Posterior vena cava (tissue), 2 donors: ENCODE results near the gene SNRPA. TPM values are rescaled to one million over a fixed set of nuclear protein-coding genes. Genes with fewer than 3 reads are reported as not detected.
A peak's percentile ranks its signal among the peaks of the same experiment; 100 is the strongest.

Experiments
- DNase-seq: peaks from one replicate; pipeline ENCODE4 v3.0.0-alpha.2; 2020; ENCODE audit warnings: low spot score
- intact Hi-C, 2 donors: fragments of 100-400 bp; cut with DNase I; formaldehyde crosslinking; loops; one replicate each; pipeline versions ENCODE4 v1.14.1 to v1.14.2; 2022 to 2023
- long read RNA-seq, 2 donors: library from polyadenylated mRNA; unstranded; transcript quantifications; one replicate each; pipeline ENCODE4 v2.0.0, GENCODE V29; 2020 to 2021
- total RNA-seq, 2 donors: library from RNA; stranded (reverse); fragmentation: NEBNext Ultra II Directional; extraction: Animal tissue kit (Norgen Biotek cat#: 25700); gene quantifications; one replicate each; pipeline ENCODE4 v1.2.1, GENCODE V29; 2021
- donor health status: DM: yes; HTN: yes; CAD: no.
- donor health status: DM: yes; HTN: yes; CAD: no.

Gene SNRPA
- total RNA-seq: 10 to 100 TPM; 37.1 to 46.1 TPM
- long read RNA-seq, donor 1, partial matches to known transcripts: 1 of 4 reads
- long read RNA-seq, donor 1, other reads (novel, unspliced or antisense): 2 of 4 reads
- long read RNA-seq, donor 2, transcript SNRPA-201 (6 exons, 1,621 nt): major isoform, 13 of 20 reads
- long read RNA-seq, donor 2, partial matches to known transcripts: 5 of 20 reads
- long read RNA-seq, donor 2, other reads (novel, unspliced or antisense): 2 of 20 reads

DNA sequence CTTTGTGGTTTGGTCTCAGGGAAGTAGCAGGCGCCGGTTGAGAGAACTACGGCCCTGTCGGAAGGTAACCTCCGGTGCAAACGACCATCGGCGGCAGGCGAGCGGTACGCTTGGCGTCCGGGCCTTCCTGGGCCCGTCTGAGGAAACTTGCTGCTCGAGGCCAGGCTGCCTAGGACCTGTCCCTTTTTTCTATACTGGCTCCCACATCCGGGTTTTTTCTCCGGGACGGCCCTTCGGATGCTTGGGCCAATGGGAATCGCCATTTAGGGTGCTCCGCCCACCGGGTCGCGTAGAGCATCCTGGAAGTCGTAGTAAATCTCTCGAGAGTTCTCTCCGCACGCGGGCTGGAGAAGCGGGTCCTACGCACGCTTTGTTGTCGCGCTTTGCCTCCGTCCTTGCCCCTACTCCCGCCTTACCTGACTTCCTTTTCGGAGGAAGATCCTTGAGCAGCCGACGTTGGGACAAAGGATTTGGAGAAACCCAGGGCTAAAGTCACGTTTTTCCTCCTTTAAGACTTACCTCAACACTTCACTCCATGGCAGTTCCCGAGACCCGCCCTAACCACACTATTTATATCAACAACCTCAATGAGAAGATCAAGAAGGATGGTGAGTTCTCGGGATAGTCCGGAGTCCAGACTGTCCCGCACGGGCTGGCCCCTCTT is at the start of gene SNRPA:
SNRPA (plus strand) TSS at position 330 of the 664 bp plus-strand sequence; CDS start at position 536, 206 bp downstream.
- intact Hi-C loops: loop anchor here in 1 of 2 donors (5.0 kb wide), 1 partner anchor 34 kb away; the partner anchor contains the start of genes COQ8B and ITPKC
- peak; percentile 98 for DNase-seq

- no peak for DNase-seq
- intact Hi-C loops: no loop called here
These were observed 49.2 kb upstream of the SNRPA start for GRCh38 chr19:40701758-40702157.

GRCh38 chr19:40702337-40703012 is 48.5 kb upstream of the SNRPA start:
- DNase-seq: no peak
- intact Hi-C loops: no loop called here

DNA sequence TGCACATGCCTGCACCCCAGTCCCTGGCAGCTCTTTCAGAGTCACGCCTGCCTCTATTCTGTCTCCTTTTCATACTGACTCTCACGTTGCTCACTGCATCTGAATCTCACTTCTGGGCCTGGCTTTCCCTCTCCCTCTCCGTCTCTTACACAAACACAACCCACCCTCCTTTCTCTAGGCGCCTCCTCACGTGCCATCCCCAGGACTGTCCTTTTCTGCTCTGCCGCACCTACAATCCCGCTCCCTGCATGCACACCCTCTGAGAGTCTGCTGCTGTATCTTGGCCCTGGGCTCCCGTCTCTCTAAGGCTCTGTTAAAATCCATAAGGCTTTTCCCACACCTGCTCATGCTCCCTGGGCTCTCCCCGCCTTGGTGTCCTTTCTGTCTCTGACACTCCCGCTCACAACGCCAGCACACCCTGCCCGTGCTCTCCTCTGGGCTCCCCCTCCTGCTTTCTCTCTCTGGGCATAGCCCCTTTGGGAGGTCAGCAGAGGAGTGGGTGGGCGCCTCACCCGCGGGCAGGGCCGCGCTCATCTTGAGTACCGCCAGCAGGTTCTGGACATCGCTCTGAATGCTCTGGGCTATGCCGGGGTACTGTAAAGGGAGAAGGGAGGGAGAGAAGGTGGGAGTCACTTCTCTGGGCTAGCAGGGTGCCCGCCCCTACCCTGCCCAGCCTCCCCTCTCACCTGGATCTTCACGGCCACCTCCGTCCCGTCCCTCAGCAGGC is 47.8 kb upstream of the SNRPA start:
- intact Hi-C loops: no loop called here
- DNase-seq: no peak

DNA sequence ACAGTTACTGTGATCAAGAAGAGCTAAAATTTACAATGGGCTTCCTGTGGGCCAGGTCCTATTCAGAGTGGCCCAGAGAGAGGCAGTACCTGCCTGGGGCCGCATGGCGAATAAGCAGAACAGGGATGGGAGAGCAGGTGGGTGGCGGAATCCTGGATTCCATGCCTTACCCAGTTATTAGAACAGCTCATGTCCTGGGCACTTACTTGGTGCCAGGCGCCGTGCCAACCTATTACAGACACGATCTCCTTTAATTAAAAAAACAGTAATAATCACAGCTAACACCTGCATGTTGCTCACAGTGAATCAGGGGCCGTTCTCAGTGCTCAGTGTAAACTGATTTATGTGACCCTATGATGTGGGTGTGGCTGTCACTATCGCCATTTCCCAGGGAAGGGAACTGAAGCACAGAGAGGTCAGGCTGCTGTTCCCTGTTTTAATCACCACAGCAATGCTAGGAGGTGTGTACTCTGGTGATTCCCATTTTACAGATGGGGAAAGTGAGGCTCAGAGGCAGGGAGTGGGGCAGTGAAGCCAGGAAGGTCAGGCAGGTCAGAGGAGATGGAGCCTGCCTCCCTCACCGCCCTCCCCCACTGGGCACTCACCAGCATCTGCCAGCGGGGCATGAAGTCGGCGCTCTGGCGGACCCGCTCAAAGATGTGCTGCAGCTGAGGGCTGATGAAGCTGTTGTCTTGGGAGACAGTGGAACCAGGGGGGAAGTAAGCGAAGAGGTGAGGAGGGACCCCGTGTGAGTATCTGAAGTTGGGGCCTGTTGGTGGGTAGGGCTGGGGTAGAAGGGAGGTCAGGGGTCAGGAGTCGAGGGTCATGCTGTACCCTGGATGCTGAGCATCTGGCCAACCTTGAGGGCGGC is 46.3 kb upstream of the SNRPA start:
- intact Hi-C loops: no loop called here
- no peak for DNase-seq

- peak; percentile 92 for DNase-seq
- intact Hi-C loops: no loop called here
These were observed 45.7 kb upstream of the SNRPA start for GRCh38 chr19:40705362-40705651.

- intact Hi-C loops: no loop called here
- DNase-seq: no peak
These were observed 44.9 kb upstream of the SNRPA start for GRCh38 chr19:40705950-40706619.

GRCh38 chr19:40707615-40708014 is 43.4 kb upstream of the SNRPA start:
- DNase-seq: no peak
- intact Hi-C loops: no loop called here

- intact Hi-C loops: no loop called here
- no peak for DNase-seq
These were observed 41.2 kb upstream of the SNRPA start for GRCh38 chr19:40709817-40710216.

DNA sequence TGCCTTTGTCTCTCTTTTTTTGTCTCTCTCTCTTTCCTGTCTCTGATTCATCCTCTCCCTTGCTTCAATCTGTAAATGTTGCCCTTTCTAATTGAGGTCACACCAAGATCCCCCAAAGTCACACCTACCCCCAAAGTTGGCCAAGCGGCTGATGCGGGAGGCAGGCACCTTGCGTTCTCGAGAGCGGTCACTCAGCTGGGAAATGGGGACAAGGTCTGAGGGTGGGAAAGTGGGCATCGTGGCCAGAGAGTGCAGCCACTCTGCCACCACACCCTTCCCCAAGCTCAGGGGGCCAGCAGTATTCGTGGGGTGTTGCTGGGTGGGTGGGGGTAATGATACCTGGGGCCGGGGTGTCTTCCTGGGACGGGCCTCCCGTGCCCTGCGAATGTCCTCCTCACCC is 37.1 kb upstream of the SNRPA start:
- no peak for DNase-seq
- intact Hi-C loops: no loop called here

- intact Hi-C loops: loop anchor here in 1 of 2 donors (5.0 kb wide), 1 partner anchor 38 kb away; the partner anchor contains the start of genes ACTMAP and SNRPA
- peak; percentile 98 for DNase-seq
These were observed 36.3 kb upstream of the SNRPA start for GRCh38 chr19:40714441-40715299.

DNA sequence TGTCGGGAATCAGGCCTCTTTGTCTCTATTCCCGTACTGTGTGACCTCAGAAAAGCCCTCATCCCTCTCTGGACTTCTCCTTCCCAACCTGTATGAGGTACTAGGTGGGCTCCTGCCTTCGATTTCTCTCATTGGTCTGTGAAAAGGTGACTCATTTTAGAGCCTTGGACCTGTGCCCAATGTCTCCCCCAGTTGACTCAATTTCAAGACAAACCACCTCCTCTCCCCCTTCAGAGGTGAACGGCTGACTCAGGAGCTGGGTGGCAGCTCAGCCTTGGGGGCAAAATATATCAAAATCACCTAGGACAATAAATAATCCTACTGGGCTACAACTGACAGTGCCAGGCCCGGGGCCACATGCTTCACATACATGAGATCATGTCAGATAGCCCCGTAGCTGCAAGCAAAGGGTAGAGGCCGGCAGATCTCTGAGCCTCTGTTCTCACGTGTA is 34.9 kb upstream of the SNRPA start:
- intact Hi-C loops: loop anchor here in 1 of 2 donors (2.0 to 5.0 kb wide), 2 partner anchors 25 to 36 kb away; partner anchors contain the start of genes ACTMAP, NUMBL and SNRPA
- DNase-seq: no peak

DNA sequence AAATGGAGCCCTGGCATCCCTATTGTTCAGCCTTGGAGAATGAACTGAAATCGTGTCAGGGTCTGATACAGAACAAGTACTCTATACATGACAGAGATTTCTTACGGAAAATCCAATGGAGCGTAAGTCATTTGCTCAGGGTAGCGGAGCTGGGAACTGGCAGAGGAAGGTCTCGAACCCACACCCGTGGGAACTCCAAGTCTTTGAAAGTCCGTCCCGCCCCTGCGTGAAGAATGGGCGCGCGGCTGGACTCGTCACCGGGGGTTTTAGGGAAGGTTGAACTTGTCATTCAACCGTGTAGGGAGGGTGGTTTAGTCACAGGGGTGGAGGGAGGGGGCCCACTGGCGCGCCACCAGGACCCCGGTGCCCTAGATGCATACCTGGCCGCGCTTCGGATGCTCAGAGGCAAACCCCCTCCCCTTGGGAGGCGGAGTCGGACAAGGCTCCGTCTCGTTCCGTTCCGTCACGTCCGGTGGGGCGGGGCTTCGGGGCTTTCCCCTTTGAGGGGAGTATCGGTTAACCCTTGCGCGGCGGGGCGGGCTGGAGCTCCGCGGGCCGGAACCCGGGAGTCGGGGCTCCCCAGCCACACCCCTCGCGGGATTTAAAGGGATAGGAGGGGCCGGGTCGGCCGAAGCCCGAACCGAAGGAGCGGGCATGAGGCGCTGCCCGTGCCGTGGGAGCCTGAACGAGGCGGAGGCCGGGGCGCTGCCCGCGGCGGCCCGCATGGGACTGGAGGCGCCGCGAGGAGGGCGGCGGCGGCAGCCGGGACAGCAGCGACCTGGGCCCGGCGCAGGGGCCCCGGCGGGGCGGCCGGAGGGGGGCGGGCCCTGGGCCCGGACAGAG is 34.3 kb upstream of the SNRPA start, which contains the start of the genes COQ8B and ITPKC:
COQ8B (minus strand) TSS at position 405 of the 843 bp plus-strand sequence. CDS start 2,254 bp downstream, outside the sequence.
ITPKC (plus strand) TSS at position 631 of the 843 bp plus-strand sequence; CDS start at position 655, 24 bp downstream.
- DNase-seq: peak; percentile 100
- intact Hi-C loops: loop anchor here in 1 of 2 donors (2.0 to 5.0 kb wide), 2 partner anchors 26 to 36 kb away; partner anchors contain the start of genes ACTMAP, NUMBL and SNRPA

DNA sequence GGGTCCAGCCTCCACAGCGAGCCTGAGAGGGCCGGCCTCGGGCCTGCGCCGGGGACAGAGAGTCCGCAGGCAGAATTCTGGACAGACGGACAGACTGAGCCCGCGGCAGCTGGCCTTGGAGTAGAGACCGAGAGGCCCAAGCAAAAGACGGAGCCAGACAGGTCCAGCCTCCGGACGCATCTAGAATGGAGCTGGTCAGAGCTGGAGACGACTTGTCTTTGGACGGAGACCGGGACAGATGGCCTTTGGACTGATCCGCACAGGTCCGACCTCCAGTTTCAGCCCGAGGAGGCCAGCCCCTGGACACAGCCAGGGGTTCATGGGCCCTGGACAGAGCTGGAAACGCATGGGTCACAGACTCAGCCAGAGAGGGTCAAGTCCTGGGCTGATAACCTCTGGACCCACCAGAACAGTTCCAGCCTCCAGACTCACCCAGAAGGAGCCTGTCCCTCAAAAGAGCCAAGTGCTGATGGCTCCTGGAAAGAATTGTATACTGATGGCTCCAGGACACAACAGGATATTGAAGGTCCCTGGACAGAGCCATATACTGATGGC is 33.6 kb upstream of the SNRPA start:
- peak; percentile 89 for DNase-seq
- intact Hi-C loops: loop anchor here in 1 of 2 donors (2.0 to 5.0 kb wide), 2 partner anchors 27 to 35 kb away; partner anchors contain the start of genes ACTMAP, NUMBL and SNRPA
